H9 (cell line): ENCODE measurements around the gene ROCK2. TPM values are rescaled to one million over a fixed set of nuclear protein-coding genes. Genes with fewer than 3 reads are reported as not detected.

Experiments
- DNase-seq: peaks from one replicate; pipeline ENCODE4 v3.0.0-alpha.2; 2017
- H2AFZ ChIP-seq: one replicate; pipeline ENCODE4 v1.6.1; 2013; ENCODE audit warnings: mild to moderate bottlenecking, low read length, control low read depth, moderate library complexity
- H2AK5ac ChIP-seq: 2 replicates; pipeline ENCODE4 v1.6.1; 2013; ENCODE audit warnings: low read length, control low read depth, mixed read lengths; ENCODE audit not compliant: insufficient read length
- H2BK120ac ChIP-seq: one replicate; pipeline ENCODE4 v1.6.1; 2013; ENCODE audit warnings: low read depth, mild to moderate bottlenecking, low read length, control low read depth, inconsistent platforms; ENCODE audit not compliant: poor library complexity, severe bottlenecking
- H2BK12ac ChIP-seq: 2 replicates; pipeline ENCODE4 v1.6.1; 2013; ENCODE audit warnings: low read length, control low read depth, mixed read lengths, low read depth; ENCODE audit not compliant: insufficient read length
- H2BK15ac ChIP-seq: 2 replicates; pipeline ENCODE4 v1.6.1; 2013; ENCODE audit warnings: low read depth, low read length, control low read depth
- H2BK20ac ChIP-seq: one replicate; pipeline ENCODE4 v1.6.1; 2013; ENCODE audit warnings: low read depth, mild to moderate bottlenecking, low read length, control low read depth, inconsistent platforms; ENCODE audit not compliant: poor library complexity, severe bottlenecking
- H2BK5ac ChIP-seq: 2 replicates; pipeline ENCODE4 v1.6.1; 2013; ENCODE audit warnings: low read length, control low read depth, mixed read lengths; ENCODE audit not compliant: insufficient read length
- H3K14ac ChIP-seq: 2 replicates; pipeline ENCODE4 v1.6.1; 2013; ENCODE audit warnings: low read length, control low read depth; ENCODE audit not compliant: insufficient read depth
- H3K18ac ChIP-seq: 2 replicates; pipeline ENCODE4 v1.6.1; 2013; ENCODE audit warnings: low read depth, mild to moderate bottlenecking, mixed read lengths, low read length, control low read depth; ENCODE audit not compliant: insufficient read length
- H3K23ac ChIP-seq: 2 replicates; pipeline ENCODE4 v1.6.1; 2013; ENCODE audit warnings: low read length, control low read depth, mixed read lengths, low read depth; ENCODE audit not compliant: insufficient read length
- H3K23me2 ChIP-seq: 2 replicates; pipeline ENCODE4 v1.6.1; 2013; ENCODE audit warnings: low read depth, mild to moderate bottlenecking, mixed read lengths, low read length, control low read depth; ENCODE audit not compliant: insufficient read length, poor library complexity, severe bottlenecking
- H3K27ac ChIP-seq: 2 replicates; pipeline ENCODE4 v1.5.1; 2013; ENCODE audit warnings: low read length, control low read depth, mixed read lengths, low read depth; ENCODE audit not compliant: insufficient read length
- H3K27me3 ChIP-seq: 2 replicates; pipeline ENCODE4 v1.6.1; 2013; ENCODE audit warnings: low read length, control low read depth, inconsistent platforms; ENCODE audit not compliant: insufficient read depth
- H3K4ac ChIP-seq: 2 replicates; pipeline ENCODE4 v1.6.1; 2013; ENCODE audit warnings: low read depth, mild to moderate bottlenecking, control low read depth, inconsistent platforms, low read length, moderate library complexity
- H3K4me1 ChIP-seq: 2 replicates; pipeline ENCODE4 v1.6.1; 2013; ENCODE audit warnings: low read length, control low read depth, inconsistent platforms; ENCODE audit not compliant: insufficient read depth
- H3K4me2 ChIP-seq: 2 replicates; pipeline ENCODE4 v1.6.1; 2013; ENCODE audit warnings: low read length, control low read depth, mixed read lengths; ENCODE audit not compliant: insufficient read length, insufficient read depth
- H3K56ac ChIP-seq: 2 replicates; pipeline ENCODE4 v1.6.1; 2013; ENCODE audit warnings: low read depth, mild to moderate bottlenecking, mixed read lengths, low read length, control low read depth; ENCODE audit not compliant: insufficient read length
- H3K79me1 ChIP-seq: 2 replicates; pipeline ENCODE4 v1.6.1; 2013; ENCODE audit warnings: low read depth, mild to moderate bottlenecking, moderate library complexity, low read length, control low read depth, inconsistent platforms; ENCODE audit not compliant: insufficient read depth, poor library complexity, severe bottlenecking
- H3K79me2 ChIP-seq: 2 replicates; pipeline ENCODE4 v1.6.1; 2013; ENCODE audit warnings: low read length, control low read depth, inconsistent platforms; ENCODE audit not compliant: insufficient read depth
- H3K9ac ChIP-seq: 2 replicates; pipeline ENCODE4 v1.6.1; 2013; ENCODE audit warnings: low read length, control low read depth, mixed read lengths; ENCODE audit not compliant: insufficient read length; ENCODE audit errors: extremely low read depth
- H3K9me3 ChIP-seq: one replicate; pipeline ENCODE4 v1.6.1; 2013; ENCODE audit warnings: low read depth, low read length, inconsistent platforms; ENCODE audit not compliant: control insufficient read depth
- H3T11ph ChIP-seq: one replicate; pipeline ENCODE4 v1.6.1; 2013; ENCODE audit warnings: mild to moderate bottlenecking, low read length, control low read depth, inconsistent platforms
- H4K20me1 ChIP-seq: one replicate; pipeline ENCODE4 v1.6.1; 2013; ENCODE audit not compliant: control insufficient read depth, insufficient read length, insufficient read depth
- H4K5ac ChIP-seq: 2 replicates; pipeline ENCODE4 v1.6.1; 2013; ENCODE audit warnings: low read depth, mild to moderate bottlenecking, mixed read lengths, low read length, control low read depth; ENCODE audit not compliant: insufficient read length
- H4K8ac ChIP-seq: replicated peaks from 2 replicates; pipeline ENCODE4 v1.6.1; 2013; ENCODE audit warnings: low read length, control low read depth, mixed read lengths, low read depth; ENCODE audit not compliant: insufficient read length
- H4K91ac ChIP-seq: 2 replicates; pipeline ENCODE4 v1.6.1; 2013; ENCODE audit warnings: low read depth, mild to moderate bottlenecking, moderate library complexity, mixed read lengths, low read length, control low read depth; ENCODE audit not compliant: insufficient read length
- H3K27ac Mint-ChIP-seq, 3 experiments: 2 replicates in 2 of 3; 3 replicates in 1 of 3; pipeline ENCODE4 v1.8.0; 2020 to 2021; ENCODE audit warnings: mixed read lengths in 3 of 3, mild to moderate bottlenecking in 1 of 3, moderate library complexity in 1 of 3
- H3K27me3 Mint-ChIP-seq: 2 replicates; pipeline ENCODE4 v1.8.0; 2021; ENCODE audit warnings: low read depth, mild to moderate bottlenecking, moderate library complexity, mixed read lengths
- H3K36me3 Mint-ChIP-seq, 3 experiments: 2 replicates in 2 of 3; 3 replicates in 1 of 3; pipeline ENCODE4 v1.8.0; 2020 to 2021; ENCODE audit warnings: low read depth in 3 of 3, mixed read lengths in 3 of 3; ENCODE audit not compliant: insufficient read depth in 1 of 3
- H3K4me1 Mint-ChIP-seq, 2 experiments: 2 replicates each; pipeline ENCODE4 v1.8.0; 2020; ENCODE audit warnings: mixed read lengths in 2 of 2
- H3K4me3 Mint-ChIP-seq, 2 experiments: 2 replicates in 1 of 2; 3 replicates in 1 of 2; pipeline ENCODE4 v1.8.0; 2020 to 2021; ENCODE audit warnings: mild to moderate bottlenecking in 2 of 2, mixed read lengths in 2 of 2, moderate library complexity in 1 of 2
- H3K9me3 Mint-ChIP-seq, 2 experiments: 2 replicates in 1 of 2; 3 replicates in 1 of 2; pipeline ENCODE4 v1.8.0; 2020; ENCODE audit warnings: mild to moderate bottlenecking in 2 of 2, mixed read lengths in 2 of 2, moderate library complexity in 1 of 2
- CTCF ChIP-seq: fragments of 200-600 bp; sonication (generic); conservative IDR thresholded peaks from 3 replicates; pipeline ENCODE4 v1.8.0; 2021; ENCODE audit warnings: antibody characterized with exemption, mild to moderate bottlenecking
- WGBS: extraction: QIAGEN DNeasy Blood & Tissue Kit; methylation state at CpG from one replicate; pipeline ENCODE4 v1.1.7; 2013; ENCODE audit warnings: missing lambda C conversion rate, low lambda C conversion rate, mixed read lengths; ENCODE audit not compliant: insufficient read length; ENCODE audit errors: extremely low coverage; 5-methylcytosine and 5-hydroxymethylcytosine counted together
- total RNA-seq: library from RNA; stranded (reverse); gene quantifications from 2 replicates; pipeline ENCODE4 v1.2.1, GENCODE V29; 2021

Gene ROCK2
- total RNA-seq, 1 experiment from 2014 or later, result 33.2 TPM

- Histone ChIP-seq H3K9ac (no peak overlapping the region), H3K4me2 (no peak overlapping the region), H2AK5ac (no peak overlapping the region), H2BK5ac (no peak overlapping the region), H2BK15ac (no peak overlapping the region), H3K56ac (no peak overlapping the region), H2BK120ac (no peak overlapping the region), H3K18ac (no peak overlapping the region), H4K20me1 (no peaks in the 10 kb centered on the region), H3K4ac (no peak overlapping the region), H4K91ac (no peak overlapping the region), H3K23me2 (no peaks in the 10 kb centered on the region), H3K79me2 (no peaks in the 10 kb centered on the region), H2AFZ (no peak overlapping the region), H3K14ac (no peak overlapping the region), H3K4me1 (no peaks in the 10 kb centered on the region), H3T11ph (no peak overlapping the region), H3K23ac (no peak overlapping the region), H3K79me1 (peaks cover 4% of the 10 kb centered on the region), H3K27me3 (no peaks in the 10 kb centered on the region), H2BK20ac (no peak overlapping the region), H3K9me3 (no peaks in the 10 kb centered on the region), H2BK12ac (peak overlapping the region; percentile 62), H3K27ac (no peak overlapping the region), H4K8ac (no peak overlapping the region), H4K5ac (no peak overlapping the region)
- no peak for TF ChIP-seq CTCF
- no peaks in the 10 kb centered on the region; a peak in 2 of 7 replicates for H3K36me3 Mint-ChIP-seq
- WGBS, result no CpG with 5 or more reads among the region's 2 CpGs
- no peaks in the 10 kb centered on the region for H3K9me3 Mint-ChIP-seq
- peaks cover 8 to 14% of the 10 kb centered on the region in 2 experiments for H3K4me1 Mint-ChIP-seq
- peak overlapping the region; percentile 11 to 76 (median 32); a peak in 2 of 7 replicates for H3K27ac Mint-ChIP-seq
- H3K27me3 Mint-ChIP-seq, result no peaks in the 10 kb centered on the region
- DNase-seq, result no peak
- no peak overlapping the region for H3K4me3 Mint-ChIP-seq
Observed at GRCh38 chr2:11242542-11243174, 101.8 kb downstream of the ROCK2 start.
